K562 (cell line): Measurements from ENCODE around the gene ENTPD5. TPM values are rescaled to one million over a fixed set of nuclear protein-coding genes. Genes with fewer than 3 reads are reported as not detected.

Source experiments
- ATF1 ChIP-seq, 2 experiments: fragments of 450-650 bp in 1 of 2; IDR thresholded peaks; 2 replicates each; pipeline ENCODE4 v1.6.1; 2016; ENCODE audit warnings: missing compliant biosample characterization in 1 of 2, missing genetic modification characterization in 1 of 2
- ATF6 ChIP-seq: sonication (generic); formaldehyde crosslinking; IDR thresholded peaks from 2 replicates; pipeline ENCODE4 v1.4.0; 2020; ENCODE audit warnings: mild to moderate bottlenecking, missing genetic modification reagents
- HMG20A ChIP-seq: fragments of 450-650 bp; formaldehyde crosslinking; conservative IDR thresholded peaks from 2 replicates; pipeline ENCODE4 v1.4.0; 2020; ENCODE audit warnings: mild to moderate bottlenecking, mixed read lengths
- ID3 ChIP-seq, 2 experiments: fragments of 250-450 bp in 1 of 2; fragments of 450-650 bp in 1 of 2; sonication (Bioruptor Pico) in 1 of 2; IDR thresholded peaks; 2 replicates each; pipeline versions ENCODE4 v1.6.1 to v1.8.0; 2016 to 2021; ENCODE audit warnings: mild to moderate bottlenecking in 2 of 2, moderate library complexity in 2 of 2, missing compliant biosample characterization in 1 of 2, missing genetic modification characterization in 1 of 2
- MNT ChIP-seq, 2 experiments: fragments of 450-650 bp; conservative IDR thresholded peaks; 2 replicates each; pipeline ENCODE4 v1.6.1; 2017; ENCODE audit warnings: mild to moderate bottlenecking in 2 of 2, moderate library complexity in 2 of 2
- NCOR1 ChIP-seq: fragments of 450-650 bp; IDR thresholded peaks from 2 replicates; pipeline ENCODE4 v1.6.1; 2016; ENCODE audit warnings: mild to moderate bottlenecking, moderate library complexity
- POU5F1 ChIP-seq: fragments of 150-350 bp; IDR thresholded peaks from 2 replicates; pipeline ENCODE4 v1.6.1; 2014; ENCODE audit warnings: borderline replicate concordance, low read length, low read depth, mild to moderate bottlenecking; ENCODE audit not compliant: partially characterized antibody
- SLC30A9 ChIP-seq: fragments of 250-450 bp; sonication (Bioruptor Pico); IDR thresholded peaks from 2 replicates; pipeline ENCODE4 v1.8.0; 2022; ENCODE audit warnings: mild to moderate bottlenecking, moderate library complexity
- TCFL5 ChIP-seq: fragments of 250-450 bp; sonication (Bioruptor Pico); conservative IDR thresholded peaks from 2 replicates; pipeline ENCODE4 v1.6.1; 2021; ENCODE audit warnings: mild to moderate bottlenecking, moderate library complexity, matching md5 sums
- THRAP3 ChIP-seq: fragments of 450-650 bp; IDR thresholded peaks from 2 replicates; pipeline ENCODE4 v1.6.1; 2016; ENCODE audit warnings: mild to moderate bottlenecking, inconsistent platforms, borderline replicate concordance
- ZBTB49 ChIP-seq: sonication (generic); formaldehyde crosslinking; IDR thresholded peaks from 2 replicates; pipeline ENCODE4 v1.8.0; 2022; ENCODE audit warnings: missing genetic modification reagents, mild to moderate bottlenecking, borderline replicate concordance
- ZHX1 ChIP-seq: fragments of 150-350 bp; conservative IDR thresholded peaks from 2 replicates; pipeline ENCODE4 v1.6.1; 2014; ENCODE audit warnings: low read length
- ZNF282 ChIP-seq: sonication (generic); formaldehyde crosslinking; IDR thresholded peaks from 2 replicates; pipeline ENCODE4 v1.8.1; 2023; ENCODE audit warnings: missing genetic modification reagents
- polyA plus RNA-seq, 8 experiments: library from polyadenylated mRNA; depleted of rRNA in 4 of 8; stranded (reverse) in 5 of 8; unstranded in 3 of 8; fragments of >200 nt; fragmentation: Nextera tagmentation in 2 of 8; fragmentation: Illumina TruSeq in 1 of 8; extraction: Ambion mirVana in 2 of 8; extraction: Trizol in 1 of 8; gene quantifications; 2 replicates each; pipeline versions ENCODE4 v1.2.1 to v1.2.3, GENCODE V29; 2011 to 2014; ENCODE audit warnings: inconsistent platforms in 1 of 8, missing spikeins in 1 of 8
- total RNA-seq, 7 experiments: library from RNA; depleted of rRNA in 6 of 7; stranded (reverse); fragments of >200 nt in 6 of 7; fragmentation: Illumina TruSeq in 2 of 7; extraction: Trizol in 2 of 7; gene quantifications; 2 replicates each; pipeline versions ENCODE4 v1.2.1 to v1.2.3, GENCODE V29; 2011 to 2021; ENCODE audit warnings: low replicate concordance in 1 of 7

ENTPD5 gene
- total and polyA plus RNA-seq, 9 of the 15 experiments (the other 6 are each of a cell fraction or from before 2014, with no cell fraction given) = 2.7 to 15.3 (median 10.3) TPM

GRCh38 chr14:74018586-74019407 lies at the start of gene ENTPD5, which contains the start of gene BBOF1 (continued):
- TF ChIP-seq ATF6 (CRISPR knock-in tag) = 0 out of 2 replicates have a peak, but pooled peaks have one; percentile 48
- TF ChIP-seq SLC30A9 = no peak
- TF ChIP-seq NCOR1 = no peak
- peak; percentile 64; the same call in 1 of the 2 replicates for TF ChIP-seq ATF1 (CRISPR knock-in tag; IDR thresholded peaks at IDR 0.05)
- TF ChIP-seq ATF1 (tag; IDR thresholded peaks at IDR 0.05) = peak; percentile 61
- TF ChIP-seq HMG20A = no peak
- TF ChIP-seq TCFL5 = no peak
- TF ChIP-seq ID3 (CRISPR knock-in tag; IDR thresholded peaks at IDR 0.05) = no peak
- TF ChIP-seq ID3 (tag; IDR thresholded peaks at IDR 0.05) = no peak
- TF ChIP-seq ZNF282 (CRISPR knock-in tag) = no peak
- no peak for TF ChIP-seq POU5F1
- no peak for TF ChIP-seq ZBTB49 (CRISPR knock-in tag)
- no peak for TF ChIP-seq THRAP3
- 0 out of 4 replicates have a peak, but pooled peaks of 1 of the 2 experiments have one; percentile 35 for TF ChIP-seq MNT (conservative IDR thresholded peaks at IDR 0.05)
- TF ChIP-seq ZHX1 = no peak
